HL-60/S4 (cell line): ENCODE measurements around the gene HEBP1.

ENCODE experiments used
- in situ Hi-C: fragments of 300-500 bp; cut with MboI; formaldehyde crosslinking; loops from 2 replicates; pipeline ENCODE4 v1.14.3; 2022; ENCODE audit warnings: low sequenced_read_pairs

HEBP1 gene

GRCh38 chr12:12992418-12993130 lies 7.5 kb downstream of the HEBP1 start:
- in situ Hi-C loops = no loop called here

- in situ Hi-C loops = no loop called here
These were observed 9.2 kb downstream of the HEBP1 start for GRCh38 chr12:12990700-12991468.

GRCh38 chr12:12987421-12987820 lies 12.6 kb downstream of the HEBP1 start:
- in situ Hi-C loops = no loop called here

GRCh38 chr12:12986775-12987331 lies 13.2 kb downstream of the HEBP1 start:
- in situ Hi-C loops = no loop called here

- in situ Hi-C loops = no loop called here
These were observed 14.2 kb downstream of the HEBP1 start for GRCh38 chr12:12985817-12986408.

- in situ Hi-C loops = no loop called here
These were observed 15.9 kb downstream of the HEBP1 start for GRCh38 chr12:12984149-12984548.

- in situ Hi-C loops = no loop called here
These were observed 16.5 kb downstream of the HEBP1 start for GRCh38 chr12:12983420-12984035.

- in situ Hi-C loops = no loop called here
These were observed 17.7 kb downstream of the HEBP1 start for GRCh38 chr12:12982331-12982730.

- in situ Hi-C loops = no loop called here
These were observed 20.3 kb downstream of the HEBP1 start for GRCh38 chr12:12979731-12980259.

- in situ Hi-C loops = no loop called here
These were observed 20.9 kb downstream of the HEBP1 start for GRCh38 chr12:12979126-12979525.

- in situ Hi-C loops = no loop called here
These were observed 22.8 kb downstream of the HEBP1 start for GRCh38 chr12:12977231-12977630.

- in situ Hi-C loops = no loop called here
These were observed 23.7 kb downstream of the HEBP1 start for GRCh38 chr12:12976366-12976765.

- in situ Hi-C loops = no loop called here
These were observed 24.6 kb downstream of the HEBP1 start for GRCh38 chr12:12975322-12976077.

GRCh38 chr12:12974211-12974610 lies 25.9 kb downstream of the HEBP1 start:
- in situ Hi-C loops = no loop called here

GRCh38 chr12:12973019-12973418 lies 27.0 kb downstream of the HEBP1 start:
- in situ Hi-C loops = no loop called here

- in situ Hi-C loops = no loop called here
These were observed 34.2 kb downstream of the HEBP1 start for GRCh38 chr12:12965836-12966235.

- in situ Hi-C loops = no loop called here
These were observed 35.8 kb downstream of the HEBP1 start for GRCh38 chr12:12964255-12964654.

GRCh38 chr12:12960639-12961209 lies 39.3 kb downstream of the HEBP1 start:
- in situ Hi-C loops = no loop called here

GRCh38 chr12:12958886-12959285 lies 41.2 kb downstream of the HEBP1 start:
- in situ Hi-C loops = no loop called here
